GM12878 (cell line): ENCODE results near the gene LYL1. TPM values are rescaled to one million over a fixed set of nuclear protein-coding genes. Genes with fewer than 3 reads are reported as not detected.

Experiments
- ATF7 ChIP-seq: fragments of 450-650 bp; IDR thresholded peaks from 2 replicates; pipeline ENCODE4 v1.6.1; 2016; ENCODE audit warnings: low read depth, mild to moderate bottlenecking
- BACH1 ChIP-seq: fragments of 450-650 bp; IDR thresholded peaks from 2 replicates; pipeline ENCODE4 v1.6.1; 2017; ENCODE audit warnings: mild to moderate bottlenecking, borderline replicate concordance
- CEBPB ChIP-seq, 2 experiments: fragments of 150-350 bp in 1 of 2; IDR thresholded peaks; 2 replicates each; pipeline ENCODE4 v1.6.1; 2012 to 2014; ENCODE audit warnings: low read depth in 2 of 2, low read length in 2 of 2, borderline replicate concordance in 1 of 2, inconsistent platforms in 1 of 2
- CHD2 ChIP-seq: IDR thresholded peaks from 2 replicates; pipeline ENCODE4 v1.6.1; 2011; ENCODE audit warnings: low read depth, low read length, improper control_type of control experiment, borderline replicate concordance
- EP300 ChIP-seq, 2 experiments: fragments of 150-350 bp in 1 of 2; IDR thresholded peaks; 2 replicates each; pipeline ENCODE4 v1.6.1; 2011 to 2012; ENCODE audit warnings: low read depth in 2 of 2, low read length in 2 of 2, borderline replicate concordance in 1 of 2, improper control_type of control experiment in 1 of 2, inconsistent platforms in 1 of 2; ENCODE audit not compliant: control insufficient read depth in 1 of 2
- HCFC1 ChIP-seq: fragments of 150-350 bp; IDR thresholded peaks from 2 replicates; pipeline ENCODE4 v1.6.1; 2014; ENCODE audit warnings: low read length
- MEF2A ChIP-seq: IDR thresholded peaks from 2 replicates; pipeline ENCODE4 v1.6.1; 2011; ENCODE audit warnings: low read depth, mild to moderate bottlenecking, low read length, moderate library complexity; ENCODE audit not compliant: insufficient read depth
- MYB ChIP-seq: fragments of 150-350 bp; IDR thresholded peaks from 2 replicates; pipeline ENCODE4 v1.6.1; 2014; ENCODE audit warnings: mild to moderate bottlenecking, low read depth, low read length, borderline replicate concordance
- POLR2AphosphoS5 ChIP-seq: IDR thresholded peaks from 2 replicates; pipeline ENCODE4 v1.6.1; 2011; ENCODE audit warnings: mild to moderate bottlenecking, low read length, inconsistent platforms
- SUPT20H ChIP-seq: IDR thresholded peaks from 2 replicates; pipeline ENCODE4 v1.6.1; 2011; ENCODE audit warnings: low read depth, mild to moderate bottlenecking, low read length, moderate library complexity, borderline replicate concordance; ENCODE audit not compliant: control insufficient read depth
- TCF7 ChIP-seq: IDR thresholded peaks from 2 replicates; pipeline ENCODE4 v1.6.1; 2014; ENCODE audit warnings: antibody characterized with exemption, borderline replicate concordance
- YY1 ChIP-seq: IDR thresholded peaks from 2 replicates; pipeline ENCODE4 v1.6.1; 2011; ENCODE audit warnings: low read depth, mild to moderate bottlenecking, low read length
- ZNF217 ChIP-seq: fragments of 450-650 bp; IDR thresholded peaks from 2 replicates; pipeline ENCODE4 v1.6.1; 2017; ENCODE audit warnings: antibody characterized with exemption, mild to moderate bottlenecking
- ZNF24 ChIP-seq: fragments of 450-650 bp; IDR thresholded peaks from 2 replicates; pipeline ENCODE4 v1.6.1; 2017; ENCODE audit warnings: antibody characterized with exemption, mild to moderate bottlenecking
- polyA plus RNA-seq, 11 experiments: library from polyadenylated mRNA; depleted of rRNA in 4 of 11; unstranded in 6 of 11; stranded (reverse) in 5 of 11; fragments of >200 nt; fragmentation: Nextera tagmentation in 4 of 11; fragmentation: Illumina TruSeq in 1 of 11; extraction: Ambion mirVana in 4 of 11; extraction: Trizol in 1 of 11; gene quantifications; 1 replicate in 1 of 11; 2 replicates in 10 of 11; pipeline versions ENCODE4 v1.2.1 to v1.2.3, GENCODE V29; 2011 to 2016; ENCODE audit warnings: inconsistent platforms in 2 of 11, missing spikeins in 2 of 11, low read depth in 1 of 11
- total RNA-seq, 4 experiments: library from RNA; depleted of rRNA in 3 of 4; stranded (reverse); fragments of >200 nt in 3 of 4; fragmentation: Illumina TruSeq in 1 of 4; extraction: Trizol in 1 of 4; gene quantifications; 2 replicates each; pipeline versions ENCODE4 v1.2.1 to v1.2.3, GENCODE V29; 2013 to 2021
- TF ChIP-seq, protein P1 (sequence below): IDR thresholded peaks from 2 replicates; pipeline ENCODE4 v1.6.1; 2011; ENCODE audit warnings: borderline replicate concordance, low read depth, mild to moderate bottlenecking, moderate library complexity, low read length; ENCODE audit not compliant: insufficient read depth, poor library complexity, severe bottlenecking
- TF ChIP-seq, protein P2 (sequence below): fragments of 450-650 bp; formaldehyde crosslinking; IDR thresholded peaks from 2 replicates; pipeline ENCODE4 v1.4.0; 2020; ENCODE audit warnings: mild to moderate bottlenecking, moderate library complexity
- TF ChIP-seq, protein P3 (sequence below): fragments of 450-650 bp; IDR thresholded peaks from 2 replicates; pipeline ENCODE4 v1.6.1; 2017; ENCODE audit warnings: low read depth, mild to moderate bottlenecking, moderate library complexity
- TF ChIP-seq, protein P4 (sequence below): IDR thresholded peaks from 2 replicates; pipeline ENCODE4 v1.6.1; 2011; ENCODE audit warnings: borderline replicate concordance, low read depth, mild to moderate bottlenecking, moderate library complexity, mixed read lengths, low read length; ENCODE audit not compliant: insufficient read depth; ENCODE audit errors: extremely low read length
- TF ChIP-seq, protein P5 (sequence below): fragments of 450-650 bp; IDR thresholded peaks from 2 replicates; pipeline ENCODE4 v1.6.1; 2014; ENCODE audit warnings: mild to moderate bottlenecking

The LYL1 gene
- total and polyA plus RNA-seq, 10 of the 15 experiments (the other 5 are each of a cell fraction or from before 2014, with no cell fraction given): 0.10 to 34.8 (median 4.4) TPM

DNA sequence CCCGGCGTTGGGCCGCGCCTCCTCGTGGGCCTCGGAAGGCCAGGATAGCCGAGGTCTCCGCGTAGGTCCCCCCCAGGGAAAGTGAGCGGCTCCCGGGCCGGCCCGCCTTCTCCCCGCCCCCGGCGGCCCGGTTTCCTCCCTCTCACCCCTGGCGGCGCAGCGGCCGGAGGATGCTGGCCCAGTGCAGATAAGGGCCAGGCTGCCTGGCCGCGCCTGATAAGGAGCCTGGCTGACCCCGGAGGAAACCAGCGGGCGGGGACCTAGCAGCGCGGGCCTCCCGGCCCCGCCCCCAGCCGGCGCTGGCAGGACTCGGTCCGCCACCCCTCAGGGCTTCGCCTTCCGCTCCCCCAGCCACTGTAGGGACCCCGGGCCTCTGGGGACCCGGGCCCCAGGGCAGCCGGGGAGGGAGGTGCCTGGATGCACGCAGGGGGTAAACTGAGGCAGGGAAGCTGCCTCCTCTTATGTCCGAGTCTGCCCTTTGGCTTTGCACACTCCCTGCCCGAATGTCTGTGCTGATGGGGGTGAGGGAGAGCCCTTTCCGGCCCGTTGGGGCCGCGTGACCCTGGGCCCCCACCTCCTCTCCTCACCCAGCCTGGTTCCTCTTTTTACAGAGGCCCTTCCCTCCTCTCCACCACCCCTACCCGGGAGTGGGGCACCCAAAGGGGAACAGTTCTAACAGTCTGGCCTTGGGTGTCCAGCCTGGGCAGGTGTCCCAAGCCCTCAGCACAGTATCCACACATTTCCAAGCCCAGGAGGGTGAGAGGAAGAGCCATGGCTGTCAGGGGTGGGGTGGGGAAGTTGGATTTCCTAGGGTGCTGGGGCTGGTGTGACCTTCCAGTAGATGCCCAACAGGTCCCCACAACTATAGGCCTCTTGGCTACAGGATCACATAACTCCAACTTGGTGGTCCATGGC, at the start of gene LYL1 (continued):
- TF ChIP-seq, protein P1, sequence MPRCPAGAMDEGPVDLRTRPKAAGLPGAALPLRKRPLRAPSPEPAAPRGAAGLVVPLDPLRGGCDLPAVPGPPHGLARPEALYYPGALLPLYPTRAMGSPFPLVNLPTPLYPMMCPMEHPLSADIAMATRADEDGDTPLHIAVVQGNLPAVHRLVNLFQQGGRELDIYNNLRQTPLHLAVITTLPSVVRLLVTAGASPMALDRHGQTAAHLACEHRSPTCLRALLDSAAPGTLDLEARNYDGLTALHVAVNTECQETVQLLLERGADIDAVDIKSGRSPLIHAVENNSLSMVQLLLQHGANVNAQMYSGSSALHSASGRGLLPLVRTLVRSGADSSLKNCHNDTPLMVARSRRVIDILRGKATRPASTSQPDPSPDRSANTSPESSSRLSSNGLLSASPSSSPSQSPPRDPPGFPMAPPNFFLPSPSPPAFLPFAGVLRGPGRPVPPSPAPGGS: no peak
- TF ChIP-seq YY1: no peak
- TF ChIP-seq, protein P2, sequence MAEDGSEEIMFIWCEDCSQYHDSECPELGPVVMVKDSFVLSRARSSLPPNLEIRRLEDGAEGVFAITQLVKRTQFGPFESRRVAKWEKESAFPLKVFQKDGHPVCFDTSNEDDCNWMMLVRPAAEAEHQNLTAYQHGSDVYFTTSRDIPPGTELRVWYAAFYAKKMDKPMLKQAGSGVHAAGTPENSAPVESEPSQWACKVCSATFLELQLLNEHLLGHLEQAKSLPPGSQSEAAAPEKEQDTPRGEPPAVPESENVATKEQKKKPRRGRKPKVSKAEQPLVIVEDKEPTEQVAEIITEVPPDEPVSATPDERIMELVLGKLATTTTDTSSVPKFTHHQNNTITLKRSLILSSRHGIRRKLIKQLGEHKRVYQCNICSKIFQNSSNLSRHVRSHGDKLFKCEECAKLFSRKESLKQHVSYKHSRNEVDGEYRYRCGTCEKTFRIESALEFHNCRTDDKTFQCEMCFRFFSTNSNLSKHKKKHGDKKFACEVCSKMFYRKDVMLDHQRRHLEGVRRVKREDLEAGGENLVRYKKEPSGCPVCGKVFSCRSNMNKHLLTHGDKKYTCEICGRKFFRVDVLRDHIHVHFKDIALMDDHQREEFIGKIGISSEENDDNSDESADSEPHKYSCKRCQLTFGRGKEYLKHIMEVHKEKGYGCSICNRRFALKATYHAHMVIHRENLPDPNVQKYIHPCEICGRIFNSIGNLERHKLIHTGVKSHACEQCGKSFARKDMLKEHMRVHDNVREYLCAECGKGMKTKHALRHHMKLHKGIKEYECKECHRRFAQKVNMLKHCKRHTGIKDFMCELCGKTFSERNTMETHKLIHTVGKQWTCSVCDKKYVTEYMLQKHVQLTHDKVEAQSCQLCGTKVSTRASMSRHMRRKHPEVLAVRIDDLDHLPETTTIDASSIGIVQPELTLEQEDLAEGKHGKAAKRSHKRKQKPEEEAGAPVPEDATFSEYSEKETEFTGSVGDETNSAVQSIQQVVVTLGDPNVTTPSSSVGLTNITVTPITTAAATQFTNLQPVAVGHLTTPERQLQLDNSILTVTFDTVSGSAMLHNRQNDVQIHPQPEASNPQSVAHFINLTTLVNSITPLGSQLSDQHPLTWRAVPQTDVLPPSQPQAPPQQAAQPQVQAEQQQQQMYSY: no peak
- TF ChIP-seq ZNF24: no peak
- no peak for TF ChIP-seq SUPT20H
- TF ChIP-seq EP300 (IDR thresholded peaks at IDR 0.05; ENCODE audit: borderline replicate concordance in 1 of 2, control insufficient read depth in 1 of 2, low read depth in 2 of 2, low read length in 2 of 2): peak in 1 of 2 experiments; percentile 44; a peak in 1 of 4 replicates
- TF ChIP-seq ATF7: peak; percentile 34; the same call in 1 of the 2 replicates
- TF ChIP-seq, protein P3, sequence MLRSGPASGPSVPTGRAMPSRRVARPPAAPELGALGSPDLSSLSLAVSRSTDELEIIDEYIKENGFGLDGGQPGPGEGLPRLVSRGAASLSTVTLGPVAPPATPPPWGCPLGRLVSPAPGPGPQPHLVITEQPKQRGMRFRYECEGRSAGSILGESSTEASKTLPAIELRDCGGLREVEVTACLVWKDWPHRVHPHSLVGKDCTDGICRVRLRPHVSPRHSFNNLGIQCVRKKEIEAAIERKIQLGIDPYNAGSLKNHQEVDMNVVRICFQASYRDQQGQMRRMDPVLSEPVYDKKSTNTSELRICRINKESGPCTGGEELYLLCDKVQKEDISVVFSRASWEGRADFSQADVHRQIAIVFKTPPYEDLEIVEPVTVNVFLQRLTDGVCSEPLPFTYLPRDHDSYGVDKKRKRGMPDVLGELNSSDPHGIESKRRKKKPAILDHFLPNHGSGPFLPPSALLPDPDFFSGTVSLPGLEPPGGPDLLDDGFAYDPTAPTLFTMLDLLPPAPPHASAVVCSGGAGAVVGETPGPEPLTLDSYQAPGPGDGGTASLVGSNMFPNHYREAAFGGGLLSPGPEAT: peak; percentile 68
- no peak; the same call in 1 of the 2 replicates for TF ChIP-seq BACH1
- TF ChIP-seq, protein P4, sequence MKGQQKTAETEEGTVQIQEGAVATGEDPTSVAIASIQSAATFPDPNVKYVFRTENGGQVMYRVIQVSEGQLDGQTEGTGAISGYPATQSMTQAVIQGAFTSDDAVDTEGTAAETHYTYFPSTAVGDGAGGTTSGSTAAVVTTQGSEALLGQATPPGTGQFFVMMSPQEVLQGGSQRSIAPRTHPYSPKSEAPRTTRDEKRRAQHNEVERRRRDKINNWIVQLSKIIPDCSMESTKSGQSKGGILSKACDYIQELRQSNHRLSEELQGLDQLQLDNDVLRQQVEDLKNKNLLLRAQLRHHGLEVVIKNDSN: peak; percentile 71
- TF ChIP-seq, protein P5, sequence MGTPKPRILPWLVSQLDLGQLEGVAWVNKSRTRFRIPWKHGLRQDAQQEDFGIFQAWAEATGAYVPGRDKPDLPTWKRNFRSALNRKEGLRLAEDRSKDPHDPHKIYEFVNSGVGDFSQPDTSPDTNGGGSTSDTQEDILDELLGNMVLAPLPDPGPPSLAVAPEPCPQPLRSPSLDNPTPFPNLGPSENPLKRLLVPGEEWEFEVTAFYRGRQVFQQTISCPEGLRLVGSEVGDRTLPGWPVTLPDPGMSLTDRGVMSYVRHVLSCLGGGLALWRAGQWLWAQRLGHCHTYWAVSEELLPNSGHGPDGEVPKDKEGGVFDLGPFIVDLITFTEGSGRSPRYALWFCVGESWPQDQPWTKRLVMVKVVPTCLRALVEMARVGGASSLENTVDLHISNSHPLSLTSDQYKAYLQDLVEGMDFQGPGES: 0 out of 2 replicates have a peak, but pooled peaks have one; percentile 5
- no peak for TF ChIP-seq HCFC1
- no peak for TF ChIP-seq CEBPB (IDR thresholded peaks at IDR 0.05; ENCODE audit: borderline replicate concordance in 1 of 2, low read depth in 2 of 2, low read length in 2 of 2)
- TF ChIP-seq MEF2A: no peak
- no peak; the same call in 1 of the 2 replicates for TF ChIP-seq CHD2
- TF ChIP-seq TCF7: no peak
- no peak for TF ChIP-seq MYB
- TF ChIP-seq ZNF217: 0 out of 2 replicates have a peak, but pooled peaks have one; percentile 40
- TF ChIP-seq POLR2AphosphoS5: no peak
